ENCODE measurements around the gene PRR7. TPM values are rescaled to one million over a fixed set of nuclear protein-coding genes. Genes with fewer than 3 reads are reported as not detected.
A peak's percentile ranks its signal among the peaks of the same experiment; 100 is the strongest.

Gene PRR7
- total RNA-seq, 2 experiments from 2014 or later: 23.3 to 23.5 TPM

DNA sequence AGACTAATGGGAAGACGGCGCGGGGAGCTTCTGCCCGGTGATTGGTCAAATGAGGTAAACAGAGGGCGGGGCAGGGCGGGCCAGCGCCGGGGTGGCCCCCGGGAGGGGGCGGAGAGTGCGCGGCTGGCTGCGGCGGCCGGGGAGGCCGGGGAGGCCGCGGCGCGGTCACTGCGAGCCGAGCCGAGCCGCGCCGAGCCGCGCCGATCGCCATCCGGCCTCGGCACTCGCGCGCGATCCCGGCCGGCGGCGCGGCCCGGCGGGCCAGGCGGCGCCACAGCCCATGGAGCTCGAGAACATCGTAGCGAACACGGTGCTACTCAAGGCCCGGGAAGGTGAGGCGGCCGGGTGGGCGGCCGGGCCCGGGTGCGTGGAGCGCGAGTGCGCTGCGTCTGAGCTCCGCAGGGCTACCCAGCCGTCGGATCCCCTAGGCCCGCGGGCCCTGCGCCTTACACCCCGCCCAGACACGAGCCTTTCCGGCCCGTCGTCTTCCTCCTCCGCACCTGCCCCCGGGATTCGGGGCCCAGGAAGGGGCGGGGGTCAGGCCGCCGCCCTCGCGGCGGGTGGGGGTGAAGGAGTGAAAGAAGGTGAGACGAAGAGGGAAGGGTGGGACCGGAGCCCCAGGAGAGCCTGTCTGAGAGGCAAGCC is 19.9 kb upstream of the PRR7 start, which contains the start of gene GRK6:
TSS of gene GRK6 (plus strand) at position 111 of the 645 bp plus-strand sequence. CDS start at position 281, 170 bp downstream.
- Histone ChIP-seq H3K27ac (ENCODE audit: low read depth in 1 of 2, low read length in 2 of 2) (peak within 1 kb of the TSS; percentile 87 to 92), H3K27me3 (ENCODE audit: control insufficient read depth in 1 of 2, insufficient read depth in 2 of 2, low read length in 2 of 2) (no peaks in the 10 kb centered on the region), H3K9me3 (ENCODE audit: control insufficient read depth in 1 of 2, insufficient read depth in 1 of 2, low read length in 2 of 2) (no peaks in the 10 kb centered on the region), H3K36me3 (ENCODE audit: insufficient read depth, low read length) (peaks cover 31% of the 10 kb centered on the region), H3K4me3 (ENCODE audit: low read length) (peak within 1 kb of the TSS; percentile 65), H3K4me1 (ENCODE audit: insufficient read depth, low read length) (peaks cover 70% of the 10 kb centered on the region)
- TF ChIP-seq, protein P1, sequence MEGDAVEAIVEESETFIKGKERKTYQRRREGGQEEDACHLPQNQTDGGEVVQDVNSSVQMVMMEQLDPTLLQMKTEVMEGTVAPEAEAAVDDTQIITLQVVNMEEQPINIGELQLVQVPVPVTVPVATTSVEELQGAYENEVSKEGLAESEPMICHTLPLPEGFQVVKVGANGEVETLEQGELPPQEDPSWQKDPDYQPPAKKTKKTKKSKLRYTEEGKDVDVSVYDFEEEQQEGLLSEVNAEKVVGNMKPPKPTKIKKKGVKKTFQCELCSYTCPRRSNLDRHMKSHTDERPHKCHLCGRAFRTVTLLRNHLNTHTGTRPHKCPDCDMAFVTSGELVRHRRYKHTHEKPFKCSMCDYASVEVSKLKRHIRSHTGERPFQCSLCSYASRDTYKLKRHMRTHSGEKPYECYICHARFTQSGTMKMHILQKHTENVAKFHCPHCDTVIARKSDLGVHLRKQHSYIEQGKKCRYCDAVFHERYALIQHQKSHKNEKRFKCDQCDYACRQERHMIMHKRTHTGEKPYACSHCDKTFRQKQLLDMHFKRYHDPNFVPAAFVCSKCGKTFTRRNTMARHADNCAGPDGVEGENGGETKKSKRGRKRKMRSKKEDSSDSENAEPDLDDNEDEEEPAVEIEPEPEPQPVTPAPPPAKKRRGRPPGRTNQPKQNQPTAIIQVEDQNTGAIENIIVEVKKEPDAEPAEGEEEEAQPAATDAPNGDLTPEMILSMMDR (IDR thresholded peaks at IDR 0.05): no peak
- H3K4me1 Mint-ChIP-seq (ENCODE audit: low read depth): peaks cover 49% of the 10 kb centered on the region
- H3K9me3 Mint-ChIP-seq: no peaks in the 10 kb centered on the region
- peaks cover 46% of the 10 kb centered on the region for H3K36me3 Mint-ChIP-seq (ENCODE audit: low read depth)
- H3K27ac Mint-ChIP-seq: peak within 1 kb of the TSS; percentile 96
- DNase-seq: peak in 12 of 14 experiments; percentile 48 to 93 (median 73)
- H3K4me3 Mint-ChIP-seq: peak within 1 kb of the TSS; percentile 97
- H3K27me3 Mint-ChIP-seq: no peaks in the 10 kb centered on the region
- POLR2A ChIA-PET: interaction anchor here (0.6 to 12.6 kb wide), 24 partner anchors 8 to 891 kb away, joined by 3 to 661 read pairs (median 6); partner anchors contain the start of genes F12, LMAN2, NSD1 and PDLIM7
- intact Hi-C loops (cut with DNase I, micrococcal nuclease): loop anchor here (1.0 kb wide), 4 partner anchors 18 to 29 kb away; no protein-coding TSS in a partner anchor
- CTCF ChIA-PET: interaction anchor here (0.7 to 9.3 kb wide), 7 partner anchors 23 to 117 kb away, joined by 3 to 82 read pairs (median 5); no protein-coding TSS in a partner anchor
- ATAC-seq (ENCODE audit: poor library complexity): peak; percentile 9

DNA sequence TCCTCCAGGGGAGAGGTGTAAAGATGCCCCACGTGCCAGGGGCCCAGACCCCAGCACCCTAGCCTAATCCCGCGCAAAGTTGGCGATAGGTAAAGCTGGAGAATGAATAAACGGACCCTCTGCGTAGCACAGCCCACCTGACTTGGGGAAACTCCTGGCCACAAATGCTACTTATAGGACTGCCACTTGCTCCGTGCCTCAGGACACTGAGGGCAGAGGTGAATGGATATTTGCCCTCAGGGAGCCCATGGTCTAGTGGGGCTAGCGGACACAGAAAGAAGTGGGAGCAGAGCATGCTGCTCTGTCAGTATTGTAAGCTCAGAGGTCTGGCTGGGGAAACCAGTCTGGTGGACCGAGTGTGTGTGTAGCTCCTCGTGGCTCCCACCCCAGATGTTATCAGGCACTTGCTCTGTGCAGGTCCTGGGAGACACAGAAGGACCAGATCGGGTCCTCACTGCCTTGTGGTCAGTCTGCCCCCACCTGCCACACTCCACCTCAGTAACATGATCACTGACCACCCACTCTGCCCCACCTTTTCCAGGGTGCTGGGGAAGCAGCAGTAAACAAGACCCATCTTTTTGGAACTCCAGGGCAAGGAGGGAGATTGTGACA is 19.3 kb upstream of the PRR7 start:
- no peaks in the 10 kb centered on the region for H3K9me3 Mint-ChIP-seq
- intact Hi-C loops (cut with DNase I, micrococcal nuclease): loop anchor here in 1 of 2 experiments (1.0 kb wide), 1 partner anchor 27 kb away; no protein-coding TSS in a partner anchor
- peaks cover 55% of the 10 kb centered on the region for H3K4me1 Mint-ChIP-seq (ENCODE audit: low read depth)
- peak overlapping the region; percentile 96 for H3K27ac Mint-ChIP-seq
- Histone ChIP-seq H3K4me3 (ENCODE audit: low read length) (peak overlapping the region; percentile 65), H3K36me3 (ENCODE audit: insufficient read depth, low read length) (peaks cover 37% of the 10 kb centered on the region), H3K9me3 (ENCODE audit: control insufficient read depth in 1 of 2, insufficient read depth in 1 of 2, low read length in 2 of 2) (no peaks in the 10 kb centered on the region), H3K27me3 (ENCODE audit: control insufficient read depth in 1 of 2, insufficient read depth in 2 of 2, low read length in 2 of 2) (no peaks in the 10 kb centered on the region), H3K4me1 (ENCODE audit: insufficient read depth, low read length) (peaks cover 76% of the 10 kb centered on the region), H3K27ac (ENCODE audit: low read depth in 1 of 2, low read length in 2 of 2) (peak overlapping the region; percentile 87 to 92)
- ChIA-PET CTCF (interaction anchor here (1.8 to 9.3 kb wide), 5 partner anchors 18 to 118 kb away, joined by 3 to 82 read pairs (median 11); no protein-coding TSS in a partner anchor), POLR2A (interaction anchor here (0.8 to 12.6 kb wide), 14 partner anchors 9 to 892 kb away, joined by 3 to 661 read pairs (median 12); partner anchors contain the start of genes F12, LMAN2, NSD1 and PDLIM7)
- ATAC-seq (ENCODE audit: poor library complexity) (no peak), DNase-seq (peak in 1 of 14 experiments; percentile 34)
- TF ChIP-seq, protein P1 (IDR thresholded peaks at IDR 0.05): no peak
- no peaks in the 10 kb centered on the region for H3K27me3 Mint-ChIP-seq
- peaks cover 52% of the 10 kb centered on the region for H3K36me3 Mint-ChIP-seq (ENCODE audit: low read depth)
- H3K4me3 Mint-ChIP-seq: peak overlapping the region; percentile 95

DNA sequence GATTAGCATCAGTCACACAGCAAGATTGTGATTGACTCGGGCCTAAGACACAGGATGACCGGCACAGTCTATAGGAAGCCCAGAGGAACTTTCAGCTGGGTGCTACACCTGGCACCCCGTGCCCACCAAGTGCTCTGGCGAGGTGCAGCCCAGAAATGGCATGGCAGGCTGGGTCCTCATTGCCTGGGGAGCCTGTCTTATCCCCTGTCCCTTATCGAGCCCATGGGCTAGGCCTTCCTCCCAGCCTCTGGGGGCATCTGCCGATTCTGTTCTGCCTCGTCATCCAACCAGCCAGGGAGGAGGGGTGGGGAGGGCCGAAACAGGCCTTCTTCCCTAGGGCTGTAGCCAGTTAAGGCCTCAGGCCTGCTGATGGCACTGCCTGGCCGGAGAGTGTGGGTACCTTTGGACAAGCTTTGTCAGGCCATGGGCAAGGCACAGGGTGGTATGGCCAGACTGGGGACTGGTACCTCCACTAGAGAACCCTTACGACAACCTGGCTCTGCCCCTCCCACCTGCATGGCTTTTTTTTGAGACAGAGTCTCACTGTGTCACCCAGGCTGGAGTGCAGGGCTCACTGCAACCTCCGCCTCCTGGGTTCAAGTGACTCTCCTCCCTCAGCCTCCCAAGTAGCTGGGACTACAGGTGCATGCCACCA is 18.6 kb upstream of the PRR7 start:
- ChIA-PET CTCF (interaction anchor here (1.8 to 9.3 kb wide), 5 partner anchors 18 to 118 kb away, joined by 3 to 82 read pairs (median 11); no protein-coding TSS in a partner anchor), POLR2A (interaction anchor here (0.8 to 12.6 kb wide), 10 partner anchors 14 to 893 kb away, joined by 3 to 661 read pairs (median 10); partner anchors contain the start of genes F12, NSD1, PDLIM7 and PRR7)
- Mint-ChIP-seq H3K4me1 (ENCODE audit: low read depth) (peaks cover 58% of the 10 kb centered on the region), H3K36me3 (ENCODE audit: low read depth) (peaks cover 56% of the 10 kb centered on the region), H3K27me3 (no peaks in the 10 kb centered on the region), H3K4me3 (peak overlapping the region; percentile 95), H3K27ac (peak overlapping the region; percentile 96), H3K9me3 (no peaks in the 10 kb centered on the region)
- Histone ChIP-seq H3K27ac (ENCODE audit: low read depth in 1 of 2, low read length in 2 of 2) (peak overlapping the region; percentile 87 to 92), H3K9me3 (ENCODE audit: control insufficient read depth in 1 of 2, insufficient read depth in 1 of 2, low read length in 2 of 2) (no peaks in the 10 kb centered on the region), H3K27me3 (ENCODE audit: control insufficient read depth in 1 of 2, insufficient read depth in 2 of 2, low read length in 2 of 2) (no peaks in the 10 kb centered on the region), H3K36me3 (ENCODE audit: insufficient read depth, low read length) (peaks cover 45% of the 10 kb centered on the region), H3K4me1 (ENCODE audit: insufficient read depth, low read length) (peaks cover 84% of the 10 kb centered on the region), H3K4me3 (ENCODE audit: low read length) (peak overlapping the region; percentile 65)
- intact Hi-C loops (cut with DNase I, micrococcal nuclease): loop anchor here in 1 of 2 experiments (1.0 kb wide), 1 partner anchor 26 kb away; no protein-coding TSS in a partner anchor
- DNase-seq (peak in 4 of 14 experiments; percentile 24 to 55 (median 40)), ATAC-seq (ENCODE audit: poor library complexity) (no peak)
- TF ChIP-seq, protein P1 (IDR thresholded peaks at IDR 0.05): no peak
